Lower lobe of right lung (tissue), 2 donors: ENCODE data around the gene NUP50. TPM values are rescaled to one million over a fixed set of nuclear protein-coding genes. Genes with fewer than 3 reads are reported as not detected.
A peak's percentile ranks its signal among the peaks of the same experiment; 100 is the strongest.

Experiments used
- ATAC-seq, 2 donors: fragments of 200-7000 bp; cut with Tn5 transposase; one replicate each; pipeline ENCODE4 v1.9.1; 2020 to 2022; ENCODE audit warnings: mild to moderate bottlenecking in 2 of 2, moderate library complexity in 2 of 2
- DNase-seq: peaks from one replicate; pipeline ENCODE4 v3.0.0-alpha.2; 2020
- H3K27ac ChIP-seq: fragments of 200-600 bp; one replicate; pipeline ENCODE4 v1.8.0; 2022
- H3K27me3 ChIP-seq: fragments of 200-600 bp; one replicate; pipeline ENCODE4 v1.8.0; 2022; ENCODE audit warnings: low read depth
- H3K36me3 ChIP-seq: fragments of 200-600 bp; one replicate; pipeline ENCODE4 v1.8.0; 2022; ENCODE audit warnings: mild to moderate bottlenecking
- H3K4me1 ChIP-seq: fragments of 200-600 bp; one replicate; pipeline ENCODE4 v1.8.0; 2022
- H3K4me3 ChIP-seq: fragments of 200-600 bp; one replicate; pipeline ENCODE4 v1.8.0; 2022; ENCODE audit warnings: mild to moderate bottlenecking
- H3K9me3 ChIP-seq: fragments of 200-600 bp; one replicate; pipeline ENCODE4 v1.8.0; 2022
- intact Hi-C: fragments of 100-400 bp; cut with DNase I; formaldehyde crosslinking; loops from one replicate; pipeline ENCODE4 v1.11.0; 2022
- total RNA-seq: library from RNA; stranded (reverse); fragmentation: NEBNext Ultra II Directional; extraction: Animal tissue kit (Norgen Biotek cat#: 25700); gene quantifications from one replicate; pipeline ENCODE4 v1.2.1, GENCODE V29; 2021
- TF ChIP-seq, protein P1 (sequence below): fragments of 200-600 bp; IDR thresholded peaks from one replicate; pipeline ENCODE4 v1.8.0; 2022; ENCODE audit warnings: antibody characterized with exemption, mild to moderate bottlenecking
- donor health status: DM: no; HTN: yes; CAD: no; lungs with severe emphysema.

The NUP50 gene
- total RNA-seq, 1 donor from 2014 or later, result 49.5 TPM

DNA sequence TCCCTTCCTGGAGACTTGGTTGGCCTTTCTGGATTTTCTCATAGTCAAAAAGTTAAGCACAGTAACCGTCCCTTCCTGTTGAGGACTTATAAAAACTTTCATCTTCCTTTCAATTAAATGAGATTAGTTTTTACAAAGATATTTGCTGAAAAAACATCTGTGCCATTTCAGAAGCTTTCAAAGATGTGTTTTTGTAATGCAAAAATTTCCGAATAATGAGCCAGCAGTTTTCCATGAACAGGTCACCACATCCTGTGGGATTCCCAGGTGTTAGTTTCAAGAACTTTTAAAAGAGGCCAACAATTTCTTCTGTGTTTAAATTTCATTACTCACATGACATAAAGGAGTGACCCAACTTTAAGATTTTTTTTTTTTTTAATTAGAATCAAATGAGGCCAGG, 18.0 kb downstream of the NUP50 start:
- Histone ChIP-seq H3K27ac (no peak overlapping the region), H3K36me3 (peaks cover 96% of the 10 kb centered on the region), H3K9me3 (no peaks in the 10 kb centered on the region), H3K27me3 (no peaks in the 10 kb centered on the region), H3K4me1 (peaks cover 10% of the 10 kb centered on the region), H3K4me3 (no peak overlapping the region)
- intact Hi-C loops, result no loop called here
- TF ChIP-seq, protein P1, sequence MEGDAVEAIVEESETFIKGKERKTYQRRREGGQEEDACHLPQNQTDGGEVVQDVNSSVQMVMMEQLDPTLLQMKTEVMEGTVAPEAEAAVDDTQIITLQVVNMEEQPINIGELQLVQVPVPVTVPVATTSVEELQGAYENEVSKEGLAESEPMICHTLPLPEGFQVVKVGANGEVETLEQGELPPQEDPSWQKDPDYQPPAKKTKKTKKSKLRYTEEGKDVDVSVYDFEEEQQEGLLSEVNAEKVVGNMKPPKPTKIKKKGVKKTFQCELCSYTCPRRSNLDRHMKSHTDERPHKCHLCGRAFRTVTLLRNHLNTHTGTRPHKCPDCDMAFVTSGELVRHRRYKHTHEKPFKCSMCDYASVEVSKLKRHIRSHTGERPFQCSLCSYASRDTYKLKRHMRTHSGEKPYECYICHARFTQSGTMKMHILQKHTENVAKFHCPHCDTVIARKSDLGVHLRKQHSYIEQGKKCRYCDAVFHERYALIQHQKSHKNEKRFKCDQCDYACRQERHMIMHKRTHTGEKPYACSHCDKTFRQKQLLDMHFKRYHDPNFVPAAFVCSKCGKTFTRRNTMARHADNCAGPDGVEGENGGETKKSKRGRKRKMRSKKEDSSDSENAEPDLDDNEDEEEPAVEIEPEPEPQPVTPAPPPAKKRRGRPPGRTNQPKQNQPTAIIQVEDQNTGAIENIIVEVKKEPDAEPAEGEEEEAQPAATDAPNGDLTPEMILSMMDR, result no peak
- no peak for DNase-seq
- no peak for ATAC-seq

DNA sequence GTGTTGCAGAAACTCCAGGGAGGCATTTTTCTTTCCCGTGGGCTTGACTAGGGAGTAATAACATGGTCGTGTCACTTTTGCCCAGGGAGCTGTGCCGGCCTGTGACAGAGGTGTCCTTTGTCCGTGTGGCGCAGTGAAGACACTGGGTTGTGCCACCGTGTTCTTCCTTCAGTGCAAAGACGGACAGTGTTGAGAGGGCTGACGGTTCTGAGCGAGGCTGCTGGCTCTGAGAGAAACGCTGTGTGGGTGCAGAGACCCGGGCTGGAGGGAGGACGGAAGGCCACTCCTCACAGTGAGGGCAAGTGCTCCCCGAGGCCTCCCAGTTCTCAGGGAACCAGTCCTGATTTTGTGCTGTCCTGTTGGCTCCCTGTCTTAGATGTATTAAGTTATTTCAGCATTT, 20.2 kb downstream of the NUP50 start:
- TF ChIP-seq, protein P1, result no peak
- ATAC-seq (no peak), DNase-seq (no peak)
- intact Hi-C loops, result no loop called here
- no peak overlapping the region for H3K27ac ChIP-seq
- H3K4me3 ChIP-seq, result no peak overlapping the region
- peaks cover 92% of the 10 kb centered on the region for H3K36me3 ChIP-seq
- H3K27me3 ChIP-seq, result no peaks in the 10 kb centered on the region
- peaks cover 10% of the 10 kb centered on the region for H3K4me1 ChIP-seq
- no peaks in the 10 kb centered on the region for H3K9me3 ChIP-seq

DNA sequence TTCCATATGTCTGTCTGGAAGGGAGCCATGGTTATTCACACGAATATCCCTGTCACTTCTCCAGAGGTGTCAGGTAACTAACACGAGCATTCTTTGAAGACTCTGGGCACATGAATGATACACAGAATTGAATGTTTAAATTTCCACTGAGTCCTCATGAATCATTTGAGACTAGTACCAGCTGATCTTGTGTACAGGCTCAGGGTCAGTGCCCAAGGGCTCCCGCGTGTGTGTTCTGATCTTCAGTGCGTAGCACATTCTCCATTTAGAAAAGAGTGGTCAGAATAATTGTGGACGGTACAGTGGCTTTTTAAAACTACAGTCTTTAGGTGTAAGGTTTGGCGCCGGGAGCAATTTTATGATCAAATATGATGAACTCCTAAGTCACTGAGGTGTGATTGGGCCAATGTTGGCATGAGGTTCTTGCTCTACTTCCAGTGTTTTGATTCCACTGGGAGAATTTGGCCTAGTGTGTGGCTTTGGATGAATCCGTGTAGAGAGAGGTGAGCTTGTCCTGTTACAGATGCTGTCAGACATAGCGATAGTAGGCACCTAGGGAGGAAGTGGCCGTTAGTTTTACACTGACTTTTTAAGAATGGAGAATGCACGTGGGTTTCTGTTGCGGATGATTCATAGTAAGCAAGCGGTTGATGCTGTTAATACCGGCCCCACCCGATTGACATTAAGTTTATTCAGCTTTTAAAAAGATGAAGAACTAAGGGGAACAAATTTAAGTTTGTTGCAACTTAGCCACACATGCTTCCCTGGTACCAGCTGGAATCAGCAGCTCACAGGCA, 22.2 kb downstream of the NUP50 start:
- no peaks in the 10 kb centered on the region for H3K27me3 ChIP-seq
- no peak for ATAC-seq
- no peaks in the 10 kb centered on the region for H3K9me3 ChIP-seq
- peaks cover 78% of the 10 kb centered on the region for H3K36me3 ChIP-seq
- no peak for DNase-seq
- H3K27ac ChIP-seq, result no peak overlapping the region
- no peak overlapping the region for H3K4me3 ChIP-seq
- intact Hi-C loops, result no loop called here
- H3K4me1 ChIP-seq, result no peaks in the 10 kb centered on the region
- TF ChIP-seq, protein P1, result no peak

DNA sequence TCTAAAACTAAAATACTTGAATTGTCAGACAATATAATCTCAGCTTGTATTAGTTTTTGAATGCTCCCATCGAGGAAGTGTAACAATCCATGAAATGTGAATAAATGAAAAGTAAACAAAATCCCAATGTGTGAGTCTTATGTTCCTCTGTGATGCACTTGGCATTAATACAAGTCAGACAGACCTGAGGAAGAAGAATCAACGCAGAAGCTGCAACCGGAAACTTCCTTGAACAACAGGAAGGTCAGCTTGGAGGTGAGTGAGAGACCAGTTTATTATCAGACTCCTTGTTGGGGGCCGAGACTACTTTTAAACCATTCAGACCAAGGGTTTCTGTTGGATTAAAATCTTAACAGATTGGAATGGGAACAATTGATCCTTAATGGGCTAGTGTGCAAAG, 24.2 kb downstream of the NUP50 start:
- Histone ChIP-seq H3K36me3 (peaks cover 59% of the 10 kb centered on the region), H3K4me3 (no peak overlapping the region), H3K9me3 (no peaks in the 10 kb centered on the region), H3K4me1 (no peaks in the 10 kb centered on the region), H3K27me3 (no peaks in the 10 kb centered on the region), H3K27ac (no peak overlapping the region)
- DNase-seq, result no peak
- ATAC-seq, result no peak
- TF ChIP-seq, protein P1, result no peak
- intact Hi-C loops, result no loop called here

DNA sequence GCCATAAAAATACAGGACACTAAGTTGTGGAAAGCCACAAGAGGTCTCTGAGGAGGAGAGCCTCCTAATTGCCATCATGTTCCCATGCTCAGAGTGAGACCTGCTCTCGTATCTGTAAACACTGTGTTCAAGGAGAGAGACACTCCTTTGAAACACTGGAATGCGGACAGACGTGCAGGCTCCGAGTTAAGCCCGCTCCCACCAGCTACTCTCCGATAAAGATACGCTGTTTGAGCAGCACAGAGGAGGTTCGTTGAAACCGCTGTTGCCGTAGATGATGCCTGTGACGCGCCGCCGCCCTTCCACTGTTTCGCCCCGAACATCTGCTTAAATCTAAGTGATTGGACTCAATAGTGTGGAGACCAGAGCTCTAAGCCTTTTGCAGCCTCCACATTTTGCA, 25.1 kb downstream of the NUP50 start:
- no peak overlapping the region for H3K27ac ChIP-seq
- H3K4me3 ChIP-seq, result no peak overlapping the region
- H3K27me3 ChIP-seq, result no peaks in the 10 kb centered on the region
- H3K36me3 ChIP-seq, result peaks cover 50% of the 10 kb centered on the region
- no peaks in the 10 kb centered on the region for H3K4me1 ChIP-seq
- no peaks in the 10 kb centered on the region for H3K9me3 ChIP-seq
- intact Hi-C loops, result no loop called here
- TF ChIP-seq, protein P1, result no peak
- DNase-seq (peak; percentile 32), ATAC-seq (no peak)
